ENCODE data around the gene ADGRL2. TPM values are rescaled to one million over a fixed set of nuclear protein-coding genes. Genes with fewer than 3 reads are reported as not detected.
A peak's percentile ranks its signal among the peaks of the same experiment; 100 is the strongest.

The ADGRL2 gene
- total and polyA plus RNA-seq, 2 donors (not counting 3 experiments of a cell fraction or from before 2014, with no cell fraction given): 32.7 to 46.1 TPM

DNA sequence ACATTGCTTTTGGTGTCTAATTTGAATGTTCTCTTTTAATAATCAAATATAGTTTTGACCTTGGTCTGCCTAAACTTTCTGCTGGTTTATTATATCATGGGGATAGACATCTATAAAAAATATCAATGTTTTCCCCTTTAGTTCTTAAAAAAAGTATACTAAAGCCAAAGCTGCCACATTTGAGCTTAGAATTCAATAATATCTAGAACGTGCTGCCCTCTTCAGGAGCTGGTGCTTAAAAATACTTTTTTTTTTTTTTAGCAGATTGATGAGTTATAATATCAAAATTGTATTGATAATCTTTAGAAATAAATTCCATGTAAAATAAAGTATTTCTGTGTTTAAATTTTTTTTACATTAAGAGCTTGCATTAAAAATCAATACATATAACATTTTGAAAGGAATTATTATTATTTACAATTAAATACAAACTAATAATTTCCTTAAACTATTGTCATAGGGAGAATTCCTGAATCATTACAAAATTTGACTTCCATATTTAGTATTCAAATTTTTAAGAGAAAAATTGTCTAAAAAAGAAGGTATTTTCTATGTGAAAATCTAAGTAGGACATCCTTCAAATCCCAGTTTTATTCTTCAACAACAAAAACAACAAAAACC, 40.1 kb upstream of the ADGRL2 start:
- Histone ChIP-seq H4K20me1 (replicated peaks; ENCODE audit: control insufficient read depth, extremely low read depth, insufficient read depth, low read length) (no peaks in the 10 kb centered on the region), H3K4me3 (replicated peaks in 1 of 3; ENCODE audit: insufficient read depth in 1 of 3, low read depth in 1 of 3, low read length in 3 of 3) (no peak overlapping the region), H3K9me3 (replicated peaks; ENCODE audit: control insufficient read depth, insufficient read depth, low read length) (no peaks in the 10 kb centered on the region), H3K9ac (replicated peaks; ENCODE audit: extremely low read depth, insufficient read depth, low read length) (no peak overlapping the region), H3K36me3 (ENCODE audit: control insufficient read depth in 2 of 2, extremely low read depth in 1 of 2, insufficient read depth in 2 of 2, low read length in 2 of 2) (no peaks in the 10 kb centered on the region), H3K9me1 (replicated peaks; ENCODE audit: control insufficient read depth, extremely low read depth, insufficient read depth, low read length) (no peaks in the 10 kb centered on the region), H3K4me1 (ENCODE audit: control insufficient read depth, extremely low read depth, insufficient read depth, low read length) (peaks cover 3% of the 10 kb centered on the region), H3K27me3 (ENCODE audit: control insufficient read depth in 2 of 2, insufficient read depth in 2 of 2, low read length in 2 of 2) (no peaks in the 10 kb centered on the region), H3K79me2 (ENCODE audit: control insufficient read depth, insufficient read depth, low read length) (no peaks in the 10 kb centered on the region), H3K27ac (ENCODE audit: insufficient read depth, low read depth, low read length) (no peak overlapping the region), H3K4me2 (ENCODE audit: insufficient read depth, low read length) (no peak overlapping the region), H2AFZ (ENCODE audit: low read depth, low read length) (no peak overlapping the region)
- POLR2A ChIA-PET: interaction anchor here (0.7 kb wide), 2 partner anchors 284 to 364 kb away, joined by 3 read pairs; no protein-coding TSS in a partner anchor
- dilution Hi-C loops (cut with MboI; ENCODE audit: extremely low pct_ligation_motif_present, low sequenced_read_pairs): no loop called here
- BruUV-seq (replicated peaks): no TSS peak
- TF ChIP-seq, protein P1, sequence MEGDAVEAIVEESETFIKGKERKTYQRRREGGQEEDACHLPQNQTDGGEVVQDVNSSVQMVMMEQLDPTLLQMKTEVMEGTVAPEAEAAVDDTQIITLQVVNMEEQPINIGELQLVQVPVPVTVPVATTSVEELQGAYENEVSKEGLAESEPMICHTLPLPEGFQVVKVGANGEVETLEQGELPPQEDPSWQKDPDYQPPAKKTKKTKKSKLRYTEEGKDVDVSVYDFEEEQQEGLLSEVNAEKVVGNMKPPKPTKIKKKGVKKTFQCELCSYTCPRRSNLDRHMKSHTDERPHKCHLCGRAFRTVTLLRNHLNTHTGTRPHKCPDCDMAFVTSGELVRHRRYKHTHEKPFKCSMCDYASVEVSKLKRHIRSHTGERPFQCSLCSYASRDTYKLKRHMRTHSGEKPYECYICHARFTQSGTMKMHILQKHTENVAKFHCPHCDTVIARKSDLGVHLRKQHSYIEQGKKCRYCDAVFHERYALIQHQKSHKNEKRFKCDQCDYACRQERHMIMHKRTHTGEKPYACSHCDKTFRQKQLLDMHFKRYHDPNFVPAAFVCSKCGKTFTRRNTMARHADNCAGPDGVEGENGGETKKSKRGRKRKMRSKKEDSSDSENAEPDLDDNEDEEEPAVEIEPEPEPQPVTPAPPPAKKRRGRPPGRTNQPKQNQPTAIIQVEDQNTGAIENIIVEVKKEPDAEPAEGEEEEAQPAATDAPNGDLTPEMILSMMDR (IDR thresholded peaks at IDR 0.05; ENCODE audit: extremely low read depth in 1 of 2, insufficient read depth in 1 of 2, low read depth in 1 of 2, low read length in 2 of 2): peak; percentile 7 to 18
- no peak for TF ChIP-seq EZH2 (IDR thresholded peaks at IDR 0.05; ENCODE audit: borderline replicate concordance, low read depth, low read length, severe bottlenecking)
- no peak for TF ChIP-seq JUN (IDR thresholded peaks at IDR 0.05; ENCODE audit: borderline replicate concordance, insufficient read depth, insufficient read length, low read depth)
- TF ChIP-seq FOS (IDR thresholded peaks at IDR 0.05; ENCODE audit: borderline replicate concordance, insufficient read depth, low read length): no peak
- DNase-seq (ENCODE audit: low read depth, low spot score) (peak; percentile 62), FAIRE-seq (no peak)
- intact Hi-C loops (cut with micrococcal nuclease): loop anchor here (1.0 to 10.0 kb wide), 4 partner anchors 57 to 456 kb away; no protein-coding TSS in a partner anchor
- CTCF ChIA-PET: interaction anchor here (0.7 to 8.9 kb wide), 42 partner anchors 9 to 1544 kb away, joined by 3 to 201 read pairs (median 5); partner anchors contain the start of gene ADGRL2
